ENCODE results near the gene UBE2D2. TPM values are rescaled to one million over a fixed set of nuclear protein-coding genes. Genes with fewer than 3 reads are reported as not detected.

Gene UBE2D2
- polyA plus RNA-seq, 4 donors: 144 to 207 (median 171) TPM

- DNase-seq (ENCODE audit: low read depth in 4 of 4, low spot score in 3 of 4): no peak
Measured at GRCh38 chr5:139633295-139634027, 72.3 kb downstream of the UBE2D2 start.

- no peak for DNase-seq (ENCODE audit: low read depth in 4 of 4, low spot score in 3 of 4)
Measured at GRCh38 chr5:139634028-139634325, 72.8 kb downstream of the UBE2D2 start.

GRCh38 chr5:139634541-139634940, 73.4 kb downstream of the UBE2D2 start:
- DNase-seq (ENCODE audit: low read depth in 4 of 4, low spot score in 3 of 4): no peak

GRCh38 chr5:139635191-139635590, 74.1 kb downstream of the UBE2D2 start:
- no peak for DNase-seq (ENCODE audit: low read depth in 4 of 4, low spot score in 3 of 4)

GRCh38 chr5:139635606-139636206, 74.6 kb downstream of the UBE2D2 start:
- DNase-seq (ENCODE audit: low read depth in 4 of 4, low spot score in 3 of 4): no peak

GRCh38 chr5:139636207-139636792, 75.2 kb downstream of the UBE2D2 start:
- DNase-seq (ENCODE audit: low read depth in 4 of 4, low spot score in 3 of 4): no peak

- no peak for DNase-seq (ENCODE audit: low read depth in 4 of 4, low spot score in 3 of 4)
Measured at GRCh38 chr5:139636975-139637408, 75.9 kb downstream of the UBE2D2 start.

- DNase-seq (ENCODE audit: low read depth in 4 of 4, low spot score in 3 of 4): no peak
Measured at GRCh38 chr5:139637438-139638089, 76.4 kb downstream of the UBE2D2 start.

GRCh38 chr5:139638090-139638735, 77.1 kb downstream of the UBE2D2 start:
- DNase-seq (ENCODE audit: low read depth in 4 of 4, low spot score in 3 of 4): no peak

- DNase-seq (ENCODE audit: low read depth in 4 of 4, low spot score in 3 of 4): no peak
Measured at GRCh38 chr5:139638736-139639618, 77.8 kb downstream of the UBE2D2 start.

GRCh38 chr5:139639619-139640380, 78.7 kb downstream of the UBE2D2 start:
- no peak for DNase-seq (ENCODE audit: low read depth in 4 of 4, low spot score in 3 of 4)

- no peak for DNase-seq (ENCODE audit: low read depth in 4 of 4, low spot score in 3 of 4)
Measured at GRCh38 chr5:139640421-139641115, 79.4 kb downstream of the UBE2D2 start.

- DNase-seq (ENCODE audit: low read depth in 4 of 4, low spot score in 3 of 4): no peak
Measured at GRCh38 chr5:139641116-139642080, 80.3 kb downstream of the UBE2D2 start.

- no peak for DNase-seq (ENCODE audit: low read depth in 4 of 4, low spot score in 3 of 4)
Measured at GRCh38 chr5:139642213-139642612, 81.1 kb downstream of the UBE2D2 start.

GRCh38 chr5:139642891-139643871, 82.0 kb downstream of the UBE2D2 start:
- DNase-seq (ENCODE audit: low read depth in 4 of 4, low spot score in 3 of 4): no peak

GRCh38 chr5:139644001-139644456, 82.9 kb downstream of the UBE2D2 start:
- DNase-seq (ENCODE audit: low read depth in 4 of 4, low spot score in 3 of 4): no peak

Data from left renal pelvis (tissue), 4 donors.